Esophagus muscularis mucosa (tissue), 4 donors: Measurements from ENCODE around the gene PRR20A. TPM values are rescaled to one million over a fixed set of nuclear protein-coding genes. Genes with fewer than 3 reads are reported as not detected.
"Not testable (repeated sequence)": the region's sequence is repeated elsewhere in the genome, so short reads cannot be mapped to it uniquely, and the experiment has no call there.

Source experiments
- DNase-seq: peaks from one replicate; pipeline ENCODE4 v3.0.0-alpha.2; 2017; ENCODE audit errors: extremely low spot score
- H3K27ac ChIP-seq, 4 donors: fragments of 200-600 bp; sonication (generic); replicated peaks in 1 of 4; 1 replicate in 3 of 4; 2 replicates in 1 of 4; pipeline ENCODE4 v1.5.1; 2016 to 2019; ENCODE audit warnings: mild to moderate bottlenecking in 1 of 4
- H3K27me3 ChIP-seq, 4 donors: fragments of 200-600 bp; sonication (generic); one replicate each; pipeline versions ENCODE4 v1.5.1 to v1.6.0; 2016 to 2019
- H3K36me3 ChIP-seq, 4 donors: fragments of 200-600 bp; sonication (generic); one replicate each; pipeline ENCODE4 v1.5.1; 2016 to 2019
- H3K4me1 ChIP-seq, 4 donors: fragments of 200-600 bp; sonication (generic); one replicate each; pipeline ENCODE4 v1.5.1; 2016 to 2019
- H3K4me3 ChIP-seq, 4 donors: fragments of 200-600 bp; sonication (generic); 1 replicate in 2 of 4; 2 replicates in 2 of 4; pipeline ENCODE4 v1.5.1; 2016 to 2019; ENCODE audit warnings: mild to moderate bottlenecking in 4 of 4, moderate library complexity in 1 of 4
- H3K9me3 ChIP-seq, 4 donors: fragments of 200-600 bp; sonication (generic); 1 replicate in 3 of 4; 2 replicates in 1 of 4; pipeline ENCODE4 v1.5.1; 2016 to 2019
- EP300 ChIP-seq: sonication (generic); formaldehyde crosslinking; IDR thresholded peaks from one replicate; pipeline ENCODE4 v1.6.1; 2017; ENCODE audit warnings: antibody characterized with exemption
- POLR2A ChIP-seq: fragments of 450-650 bp; IDR thresholded peaks from one replicate; pipeline ENCODE4 v1.6.1; 2017; ENCODE audit warnings: antibody characterized with exemption, moderate library complexity, mild to moderate bottlenecking, low read depth
- POLR2AphosphoS5 ChIP-seq, 2 donors: sonication (generic); formaldehyde crosslinking; IDR thresholded peaks; one replicate each; pipeline ENCODE4 v1.6.1; 2017; ENCODE audit warnings: antibody characterized with exemption in 2 of 2
- WGBS: methylation state at CpG from one replicate; pipeline ENCODE4 v1.1.5; 2018; 5-methylcytosine and 5-hydroxymethylcytosine counted together
- intact Hi-C: fragments of 100-400 bp; cut with DNase I; formaldehyde crosslinking; loops from one replicate; pipeline ENCODE4 v1.15.1; 2023
- total RNA-seq, 4 donors: library from RNA; depleted of rRNA; stranded (reverse); fragments of >200 nt; gene quantifications; one replicate each; pipeline versions ENCODE4 v1.1.0 to v1.2.1, GENCODE V29; 2016
- TF ChIP-seq, protein P1 (sequence below), 3 experiments: fragments of 200-600 bp in 2 of 3; fragments of 450-650 bp in 1 of 3; sonication (generic) in 2 of 3; IDR thresholded peaks; one replicate each; pipeline ENCODE4 v1.5.1; 2017 to 2019; ENCODE audit warnings: antibody characterized with exemption in 3 of 3, mild to moderate bottlenecking in 2 of 3, moderate library complexity in 1 of 3

PRR20A gene
- total RNA-seq, 4 donors from 2014 or later, result not detected

DNA sequence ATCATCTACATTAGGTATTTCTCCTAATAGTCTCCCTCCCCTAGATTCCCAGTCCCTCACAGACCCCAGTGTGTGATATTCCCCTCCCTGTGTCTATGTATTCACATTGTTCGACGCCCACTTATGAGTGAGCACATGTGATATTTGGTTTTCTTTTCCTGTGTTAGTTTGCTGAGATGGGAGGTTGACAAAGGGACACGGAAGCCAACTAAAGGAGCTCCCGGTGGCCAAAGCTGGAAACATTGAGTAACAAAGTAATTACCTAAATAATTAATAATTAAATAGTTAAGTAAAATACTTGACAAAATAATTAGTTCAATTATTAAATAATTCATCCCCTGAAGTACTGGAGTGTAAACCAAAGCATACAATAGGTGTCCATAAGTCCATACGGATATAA lies 1.7 kb upstream of the PRR20A start:
- TF ChIP-seq POLR2AphosphoS5 (IDR thresholded peaks at IDR 0.05), result no peak
- no peak for TF ChIP-seq EP300
- TF ChIP-seq, protein P1, sequence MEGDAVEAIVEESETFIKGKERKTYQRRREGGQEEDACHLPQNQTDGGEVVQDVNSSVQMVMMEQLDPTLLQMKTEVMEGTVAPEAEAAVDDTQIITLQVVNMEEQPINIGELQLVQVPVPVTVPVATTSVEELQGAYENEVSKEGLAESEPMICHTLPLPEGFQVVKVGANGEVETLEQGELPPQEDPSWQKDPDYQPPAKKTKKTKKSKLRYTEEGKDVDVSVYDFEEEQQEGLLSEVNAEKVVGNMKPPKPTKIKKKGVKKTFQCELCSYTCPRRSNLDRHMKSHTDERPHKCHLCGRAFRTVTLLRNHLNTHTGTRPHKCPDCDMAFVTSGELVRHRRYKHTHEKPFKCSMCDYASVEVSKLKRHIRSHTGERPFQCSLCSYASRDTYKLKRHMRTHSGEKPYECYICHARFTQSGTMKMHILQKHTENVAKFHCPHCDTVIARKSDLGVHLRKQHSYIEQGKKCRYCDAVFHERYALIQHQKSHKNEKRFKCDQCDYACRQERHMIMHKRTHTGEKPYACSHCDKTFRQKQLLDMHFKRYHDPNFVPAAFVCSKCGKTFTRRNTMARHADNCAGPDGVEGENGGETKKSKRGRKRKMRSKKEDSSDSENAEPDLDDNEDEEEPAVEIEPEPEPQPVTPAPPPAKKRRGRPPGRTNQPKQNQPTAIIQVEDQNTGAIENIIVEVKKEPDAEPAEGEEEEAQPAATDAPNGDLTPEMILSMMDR (IDR thresholded peaks at IDR 0.05), result no peak
- no peak for TF ChIP-seq POLR2A
- 92% methylated on average over 5 of the region's 5 CpGs for WGBS
- Histone ChIP-seq H3K4me3 (no peak overlapping the region), H3K4me1 (no peaks in the 10 kb centered on the region), H3K36me3 (no peaks in the 10 kb centered on the region), H3K27ac (no peak overlapping the region), H3K9me3 (no peaks in the 10 kb centered on the region), H3K27me3 (no peaks in the 10 kb centered on the region)
- DNase-seq, result no peak
- intact Hi-C loops, result no loop called here

DNA sequence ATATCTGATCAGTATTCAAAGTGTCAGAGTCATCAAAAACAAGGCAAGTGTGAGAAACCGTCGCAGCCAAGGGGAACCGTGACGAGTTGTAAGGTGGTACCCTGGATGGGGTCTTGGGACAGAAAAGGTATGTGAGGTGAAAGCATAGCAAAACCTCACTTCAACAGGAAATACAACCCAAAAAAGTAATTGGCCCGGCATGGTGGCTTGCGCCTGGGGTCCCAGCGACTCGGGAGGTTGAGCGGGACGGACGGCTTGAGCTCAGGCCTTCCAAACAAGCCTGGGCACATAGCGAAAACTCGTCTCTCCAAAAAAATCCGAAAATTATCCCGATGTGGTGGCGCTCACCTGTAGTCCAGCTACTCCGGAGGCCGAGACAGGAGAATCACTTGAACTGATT lies 937 bp upstream of the PRR20A start:
- DNase-seq, H3K27ac ChIP-seq, H3K4me1 ChIP-seq, H3K27me3 ChIP-seq, H3K9me3 ChIP-seq, intact Hi-C loops, H3K4me3 ChIP-seq, H3K36me3 ChIP-seq: not testable (repeated sequence)
- WGBS, result 96% methylated on average over 11 of the region's 18 CpGs

DNA sequence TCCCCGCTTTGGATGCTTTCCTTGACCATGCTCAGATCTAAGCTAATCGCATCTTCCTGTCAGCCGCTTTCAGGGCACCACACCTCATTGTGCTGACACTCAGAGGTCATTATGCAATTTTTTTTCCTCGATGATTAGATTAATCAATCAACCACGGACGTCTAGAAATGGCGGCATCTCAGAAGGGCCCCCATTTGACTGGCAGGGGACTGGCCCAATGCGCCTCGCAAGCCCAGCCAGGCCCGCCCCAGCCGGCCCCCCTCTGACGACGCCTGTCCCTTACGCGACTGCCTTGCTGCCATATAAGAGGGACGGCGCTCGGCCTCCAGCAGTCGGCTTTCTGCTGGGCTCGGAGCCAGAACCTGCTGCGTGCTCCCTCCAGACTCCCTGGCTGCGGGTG lies 6.5 kb downstream of the PRR20A start, which contains the start of gene PRR20B:
TSS of gene PRR20B (plus strand) at position 301 of the 400 bp plus-strand sequence. CDS start 387 bp downstream, outside the sequence.
- H3K9me3 ChIP-seq, DNase-seq, intact Hi-C loops, H3K4me3 ChIP-seq, H3K27me3 ChIP-seq, H3K4me1 ChIP-seq, H3K27ac ChIP-seq, H3K36me3 ChIP-seq: not testable (repeated sequence)
- no CpG with 5 or more reads among the region's 22 CpGs for WGBS

DNA sequence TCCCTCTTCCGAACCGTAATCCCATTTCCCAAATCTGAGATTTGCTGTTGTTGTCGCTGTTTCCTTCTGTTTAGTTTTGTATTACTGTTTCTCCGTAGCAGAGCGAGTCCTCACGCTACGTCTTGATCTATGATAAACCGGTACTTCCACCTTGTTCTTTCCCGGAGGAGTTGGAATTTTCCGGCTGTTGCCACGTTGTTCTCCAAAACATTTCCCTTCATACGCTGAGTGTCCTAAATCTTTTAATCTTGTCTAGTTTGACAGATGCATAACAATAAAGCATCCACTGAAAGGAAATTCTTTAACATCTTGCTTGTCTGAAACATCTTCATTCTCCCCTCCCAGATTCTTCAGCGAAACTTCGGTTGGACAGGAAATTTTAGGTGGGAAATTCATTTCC lies 7.4 kb downstream of the PRR20A start:
- H3K27ac ChIP-seq, intact Hi-C loops, H3K4me1 ChIP-seq, H3K27me3 ChIP-seq, H3K9me3 ChIP-seq, H3K4me3 ChIP-seq, H3K36me3 ChIP-seq, DNase-seq: not testable (repeated sequence)
- 92% methylated on average over 10 of the region's 14 CpGs for WGBS

DNA sequence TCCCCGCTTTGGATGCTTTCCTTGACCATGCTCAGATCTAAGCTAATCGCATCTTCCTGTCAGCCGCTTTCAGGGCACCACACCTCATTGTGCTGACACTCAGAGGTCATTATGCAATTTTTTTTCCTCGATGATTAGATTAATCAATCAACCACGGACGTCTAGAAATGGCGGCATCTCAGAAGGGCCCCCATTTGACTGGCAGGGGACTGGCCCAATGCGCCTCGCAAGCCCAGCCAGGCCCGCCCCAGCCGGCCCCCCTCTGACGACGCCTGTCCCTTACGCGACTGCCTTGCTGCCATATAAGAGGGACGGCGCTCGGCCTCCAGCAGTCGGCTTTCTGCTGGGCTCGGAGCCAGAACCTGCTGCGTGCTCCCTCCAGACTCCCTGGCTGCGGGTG lies 13.0 kb downstream of the PRR20A start, which contains the start of gene PRR20C:
TSS of gene PRR20C (plus strand) at position 301 of the 400 bp plus-strand sequence. CDS start 387 bp downstream, outside the sequence.
- H3K27ac ChIP-seq, H3K36me3 ChIP-seq, DNase-seq, H3K4me1 ChIP-seq, H3K9me3 ChIP-seq, intact Hi-C loops, H3K27me3 ChIP-seq, H3K4me3 ChIP-seq: not testable (repeated sequence)
- WGBS, result no CpG with 5 or more reads among the region's 22 CpGs

DNA sequence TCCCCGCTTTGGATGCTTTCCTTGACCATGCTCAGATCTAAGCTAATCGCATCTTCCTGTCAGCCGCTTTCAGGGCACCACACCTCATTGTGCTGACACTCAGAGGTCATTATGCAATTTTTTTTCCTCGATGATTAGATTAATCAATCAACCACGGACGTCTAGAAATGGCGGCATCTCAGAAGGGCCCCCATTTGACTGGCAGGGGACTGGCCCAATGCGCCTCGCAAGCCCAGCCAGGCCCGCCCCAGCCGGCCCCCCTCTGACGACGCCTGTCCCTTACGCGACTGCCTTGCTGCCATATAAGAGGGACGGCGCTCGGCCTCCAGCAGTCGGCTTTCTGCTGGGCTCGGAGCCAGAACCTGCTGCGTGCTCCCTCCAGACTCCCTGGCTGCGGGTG lies 19.6 kb downstream of the PRR20A start, which contains the start of gene PRR20D:
TSS of gene PRR20D (plus strand) at position 301 of the 400 bp plus-strand sequence. CDS start 387 bp downstream, outside the sequence.
- H3K36me3 ChIP-seq, intact Hi-C loops, H3K4me1 ChIP-seq, H3K27me3 ChIP-seq, H3K4me3 ChIP-seq, H3K27ac ChIP-seq, DNase-seq, H3K9me3 ChIP-seq: not testable (repeated sequence)
- no CpG with 5 or more reads among the region's 22 CpGs for WGBS

DNA sequence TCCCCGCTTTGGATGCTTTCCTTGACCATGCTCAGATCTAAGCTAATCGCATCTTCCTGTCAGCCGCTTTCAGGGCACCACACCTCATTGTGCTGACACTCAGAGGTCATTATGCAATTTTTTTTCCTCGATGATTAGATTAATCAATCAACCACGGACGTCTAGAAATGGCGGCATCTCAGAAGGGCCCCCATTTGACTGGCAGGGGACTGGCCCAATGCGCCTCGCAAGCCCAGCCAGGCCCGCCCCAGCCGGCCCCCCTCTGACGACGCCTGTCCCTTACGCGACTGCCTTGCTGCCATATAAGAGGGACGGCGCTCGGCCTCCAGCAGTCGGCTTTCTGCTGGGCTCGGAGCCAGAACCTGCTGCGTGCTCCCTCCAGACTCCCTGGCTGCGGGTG lies 26.2 kb downstream of the PRR20A start, which contains the start of gene PRR20E:
TSS of gene PRR20E (plus strand) at position 301 of the 400 bp plus-strand sequence. CDS start 387 bp downstream, outside the sequence.
- H3K27me3 ChIP-seq, H3K36me3 ChIP-seq, H3K9me3 ChIP-seq, H3K4me3 ChIP-seq, intact Hi-C loops, H3K27ac ChIP-seq, H3K4me1 ChIP-seq, DNase-seq: not testable (repeated sequence)
- WGBS, result no CpG with 5 or more reads among the region's 22 CpGs

DNA sequence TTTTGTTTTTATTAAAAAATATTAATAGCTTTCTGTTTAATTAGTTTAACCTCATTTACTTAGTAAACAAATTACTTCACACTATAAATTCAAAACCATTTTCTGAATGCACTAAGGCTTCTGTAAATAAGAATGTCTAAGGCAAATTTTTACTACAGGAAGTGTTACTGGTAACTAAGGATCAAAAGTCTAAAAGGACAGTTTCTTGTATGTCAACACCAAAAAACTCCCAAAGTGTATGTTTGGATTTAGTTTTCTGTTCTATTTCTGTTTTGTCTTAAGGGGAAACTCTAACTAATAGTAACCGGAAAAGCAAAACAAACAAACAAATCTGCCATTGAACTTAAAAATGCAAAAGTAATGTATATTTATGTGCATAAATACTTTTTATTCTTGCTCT lies 50.9 kb downstream of the PRR20A start:
- intact Hi-C loops, result no loop called here
- H3K9me3 ChIP-seq, result no peaks in the 10 kb centered on the region
- no peaks in the 10 kb centered on the region for H3K36me3 ChIP-seq
- H3K4me1 ChIP-seq, result no peaks in the 10 kb centered on the region
- H3K4me3 ChIP-seq, result no peak overlapping the region
- TF ChIP-seq POLR2A, result no peak
- TF ChIP-seq POLR2AphosphoS5 (IDR thresholded peaks at IDR 0.05), result no peak
- TF ChIP-seq, protein P1 (IDR thresholded peaks at IDR 0.05), result no peak
- TF ChIP-seq EP300, result no peak
- no peak overlapping the region for H3K27ac ChIP-seq
- no peaks in the 10 kb centered on the region for H3K27me3 ChIP-seq
- no peak for DNase-seq
- WGBS, result 76% methylated on average over 1 of the region's 1 CpG
